HEK293 (cell line): ENCODE results near the gene PTPRN2.

Experiments
- CTCF ChIA-PET: fragments of 350-600 bp; formaldehyde crosslinking; extraction: SDS; loops from one replicate; lab custom pipeline; 2021; ENCODE audit warnings: antibody characterized with exemption; lab: Yijun Ruan, JAX
- POLR2A ChIA-PET: fragments of 300-600 bp; formaldehyde crosslinking; extraction: SDS; loops from one replicate; lab custom pipeline; 2020; ENCODE audit warnings: antibody characterized with exemption, inconsistent platforms; lab: Yijun Ruan, JAX
- H3K27ac ChIP-seq: fragments of 200-500 bp; sonication (Bioruptor generic); 2 replicates; pipeline ENCODE4 v1.5.1; 2014; ENCODE audit warnings: low read depth, low read length, control low read depth, inconsistent platforms; ENCODE audit errors: extremely low read depth
- H3K36me3 ChIP-seq, 2 experiments: fragments of 200-500 bp in 1 of 2; sonication (Bioruptor generic) in 1 of 2; 1 replicate in 1 of 2; 2 replicates in 1 of 2; pipeline ENCODE4 v1.5.1; 2014 to 2017; ENCODE audit warnings: inconsistent platforms in 2 of 2, low read length in 2 of 2; ENCODE audit not compliant: control insufficient read depth in 2 of 2, insufficient read depth in 1 of 2
- H3K4me1 ChIP-seq: fragments of 200-500 bp; sonication (Bioruptor generic); 2 replicates; pipeline ENCODE4 v1.5.1; 2014; ENCODE audit warnings: mild to moderate bottlenecking, low read length, inconsistent platforms; ENCODE audit not compliant: control insufficient read depth, insufficient read depth
- H3K4me3 ChIP-seq: 2 replicates; pipeline ENCODE4 v1.5.1; 2011; ENCODE audit warnings: low read depth, mild to moderate bottlenecking, control low read depth, low read length, moderate library complexity
- H3K9me3 ChIP-seq: fragments of 200-500 bp; sonication (Bioruptor generic); 2 replicates; pipeline ENCODE4 v1.5.1; 2014; ENCODE audit warnings: low read depth, low read length, inconsistent platforms; ENCODE audit not compliant: control insufficient read depth, insufficient read depth
- GLI4 ChIP-seq: fragments of 450-650 bp; formaldehyde crosslinking; IDR thresholded peaks from 2 replicates; pipeline ENCODE4 v1.5.1; 2016; ENCODE audit warnings: missing biosample characterization, missing genetic modification characterization
- GLIS2 ChIP-seq: fragments of 450-650 bp; formaldehyde crosslinking; IDR thresholded peaks from 2 replicates; pipeline ENCODE4 v1.5.1; 2016; ENCODE audit warnings: missing biosample characterization, missing genetic modification characterization
- KLF8 ChIP-seq: fragments of 450-650 bp; formaldehyde crosslinking; IDR thresholded peaks from 2 replicates; pipeline ENCODE4 v1.5.1; 2016; ENCODE audit warnings: missing biosample characterization, missing genetic modification characterization
- PRDM6 ChIP-seq: fragments of 450-650 bp; formaldehyde crosslinking; IDR thresholded peaks from 2 replicates; pipeline ENCODE4 v1.5.1; 2017; ENCODE audit warnings: missing biosample characterization, missing genetic modification characterization
- TRIM28 ChIP-seq: IDR thresholded peaks from 2 replicates; pipeline ENCODE4 v1.6.1; 2011; ENCODE audit warnings: low read length, control low read depth, borderline replicate concordance
- WT1 ChIP-seq: fragments of 450-650 bp; formaldehyde crosslinking; IDR thresholded peaks from 2 replicates; pipeline ENCODE4 v1.5.1; 2016; ENCODE audit warnings: missing biosample characterization, missing genetic modification characterization
- ZFP41 ChIP-seq: fragments of 450-650 bp; formaldehyde crosslinking; IDR thresholded peaks from 2 replicates; pipeline ENCODE4 v1.5.1; 2016; ENCODE audit warnings: missing biosample characterization, missing genetic modification characterization, borderline replicate concordance
- ZNF2 ChIP-seq: fragments of 450-650 bp; formaldehyde crosslinking; IDR thresholded peaks from 2 replicates; pipeline ENCODE4 v1.5.1; 2016; ENCODE audit warnings: missing biosample characterization, missing genetic modification characterization
- ZNF214 ChIP-seq: fragments of 450-650 bp; formaldehyde crosslinking; IDR thresholded peaks from 2 replicates; pipeline ENCODE4 v1.5.1; 2017; ENCODE audit warnings: missing biosample characterization, mild to moderate bottlenecking, missing genetic modification characterization, borderline replicate concordance
- ZNF23 ChIP-seq: fragments of 450-650 bp; formaldehyde crosslinking; IDR thresholded peaks from 2 replicates; pipeline ENCODE4 v1.5.1; 2016; ENCODE audit warnings: missing biosample characterization, missing genetic modification characterization, borderline replicate concordance
- ZNF24 ChIP-seq: fragments of 450-650 bp; formaldehyde crosslinking; IDR thresholded peaks from 2 replicates; pipeline ENCODE4 v1.5.1; 2016; ENCODE audit warnings: missing biosample characterization, missing genetic modification characterization
- ZNF266 ChIP-seq: fragments of 450-650 bp; formaldehyde crosslinking; IDR thresholded peaks from 2 replicates; pipeline ENCODE4 v1.5.1; 2016; ENCODE audit warnings: missing biosample characterization, missing genetic modification characterization, low read depth
- ZNF292 ChIP-seq: fragments of 450-650 bp; formaldehyde crosslinking; IDR thresholded peaks from 2 replicates; pipeline ENCODE4 v1.5.1; 2016; ENCODE audit warnings: low read depth, missing biosample characterization, missing genetic modification characterization, borderline replicate concordance
- ZNF302 ChIP-seq: fragments of 450-650 bp; formaldehyde crosslinking; IDR thresholded peaks from 2 replicates; pipeline ENCODE4 v1.5.1; 2016; ENCODE audit warnings: missing biosample characterization, missing genetic modification characterization, low read depth
- ZNF335 ChIP-seq: fragments of 450-650 bp; formaldehyde crosslinking; conservative IDR thresholded peaks from 2 replicates; pipeline ENCODE4 v1.5.1; 2016; ENCODE audit warnings: missing biosample characterization, missing genetic modification characterization
- ZNF354C ChIP-seq: fragments of 450-650 bp; formaldehyde crosslinking; IDR thresholded peaks from 2 replicates; pipeline ENCODE4 v1.5.1; 2016; ENCODE audit warnings: missing biosample characterization, missing genetic modification characterization, low read depth, borderline replicate concordance
- ZNF416 ChIP-seq: fragments of 450-650 bp; formaldehyde crosslinking; IDR thresholded peaks from 2 replicates; pipeline ENCODE4 v1.5.1; 2016; ENCODE audit warnings: missing biosample characterization, missing genetic modification characterization
- ZNF426 ChIP-seq: fragments of 450-650 bp; formaldehyde crosslinking; IDR thresholded peaks from 2 replicates; pipeline ENCODE4 v1.5.1; 2017; ENCODE audit warnings: missing biosample characterization, missing genetic modification characterization, mild to moderate bottlenecking, inconsistent platforms, moderate library complexity
- ZNF510 ChIP-seq: fragments of 450-650 bp; formaldehyde crosslinking; IDR thresholded peaks from 2 replicates; pipeline ENCODE4 v1.5.1; 2018; ENCODE audit warnings: mild to moderate bottlenecking, missing genetic modification characterization, missing biosample characterization; ENCODE audit not compliant: insufficient replicate concordance
- ZNF513 ChIP-seq: fragments of 450-650 bp; IDR thresholded peaks from 2 replicates; pipeline ENCODE4 v1.5.1; 2018; ENCODE audit warnings: missing biosample characterization, missing genetic modification characterization
- ZNF580 ChIP-seq: fragments of 450-650 bp; formaldehyde crosslinking; IDR thresholded peaks from 2 replicates; pipeline ENCODE4 v1.5.1; 2016; ENCODE audit warnings: missing biosample characterization, missing genetic modification characterization
- ZNF610 ChIP-seq: fragments of 450-650 bp; formaldehyde crosslinking; IDR thresholded peaks from 2 replicates; pipeline ENCODE4 v1.5.1; 2016; ENCODE audit warnings: missing biosample characterization, missing genetic modification characterization, borderline replicate concordance
- ZNF621 ChIP-seq: fragments of 450-650 bp; formaldehyde crosslinking; IDR thresholded peaks from 2 replicates; pipeline ENCODE4 v1.5.1; 2017; ENCODE audit warnings: missing biosample characterization, missing genetic modification characterization
- ZNF624 ChIP-seq: fragments of 450-650 bp; formaldehyde crosslinking; IDR thresholded peaks from 2 replicates; pipeline ENCODE4 v1.5.1; 2017; ENCODE audit warnings: missing biosample characterization, missing genetic modification characterization
- ZNF707 ChIP-seq: fragments of 450-650 bp; formaldehyde crosslinking; IDR thresholded peaks from 2 replicates; pipeline ENCODE4 v1.5.1; 2016; ENCODE audit warnings: missing biosample characterization, missing genetic modification characterization
- ZNF76 ChIP-seq: fragments of 450-650 bp; formaldehyde crosslinking; IDR thresholded peaks from 2 replicates; pipeline ENCODE4; 2016; ENCODE audit warnings: low read depth, missing biosample characterization, missing genetic modification characterization, borderline replicate concordance
- ZNF776 ChIP-seq: fragments of 450-650 bp; formaldehyde crosslinking; IDR thresholded peaks from 2 replicates; pipeline ENCODE4 v1.5.0; 2017; ENCODE audit warnings: missing biosample characterization, missing genetic modification characterization, borderline replicate concordance
- ZNF830 ChIP-seq: fragments of 450-650 bp; IDR thresholded peaks from 2 replicates; pipeline ENCODE4 v1.5.0; 2018; ENCODE audit warnings: missing biosample characterization, missing genetic modification characterization, low read depth, mild to moderate bottlenecking, moderate library complexity
- ZSCAN5A ChIP-seq: fragments of 450-650 bp; formaldehyde crosslinking; IDR thresholded peaks from 2 replicates; pipeline ENCODE4 v1.5.1; 2016; ENCODE audit warnings: missing biosample characterization, missing genetic modification characterization

The PTPRN2 gene

GRCh38 chr7:157635148-157635500, 952.5 kb downstream of the PTPRN2 start (continued):
- TF ChIP-seq ZNF776 (tag by site-specific recombination) (no peak), ZNF610 (no peak), TRIM28 (no peak), GLI4 (no peak), ZSCAN5A (tag by site-specific recombination) (no peak)
- TF ChIP-seq, all 188 proteins: peak for 0

GRCh38 chr7:157634401-157635147, 953.0 kb downstream of the PTPRN2 start:
- POLR2A ChIA-PET, result no interaction called here
- CTCF ChIA-PET, result no interaction called here
- Histone ChIP-seq H3K4me3 (no peak overlapping the region), H3K27ac (no peak overlapping the region)
- no peak for TF ChIP-seq WT1 (tag by site-specific recombination)
- no peak for TF ChIP-seq ZNF214
- no peak for TF ChIP-seq ZNF23 (tag by site-specific recombination)
- no peak for TF ChIP-seq ZNF830 (tag by site-specific recombination)
- TF ChIP-seq GLIS2 (tag by site-specific recombination), result no peak
- TF ChIP-seq ZNF580, result no peak
- TF ChIP-seq, all 188 proteins: peak for 0
- Histone ChIP-seq H3K36me3 (no peaks in the 10 kb centered on the region), H3K4me1 (no peaks in the 10 kb centered on the region), H3K9me3 (no peaks in the 10 kb centered on the region)

GRCh38 chr7:157633465-157634185, 954.0 kb downstream of the PTPRN2 start:
- no peak overlapping the region for H3K27ac ChIP-seq
- no peak for TF ChIP-seq ZNF302 (tag by site-specific recombination)
- TF ChIP-seq ZNF266 (tag by site-specific recombination), result no peak
- no peak for TF ChIP-seq ZNF23 (tag by site-specific recombination)
- TF ChIP-seq ZFP41 (tag by site-specific recombination), result no peak
- TF ChIP-seq ZNF76 (tag by site-specific recombination), result no peak
- no peak for TF ChIP-seq ZNF292 (tag by site-specific recombination)
- TF ChIP-seq ZNF513 (tag by site-specific recombination), result no peak
- TF ChIP-seq ZNF707 (tag by site-specific recombination), result no peak
- TF ChIP-seq ZNF624 (tag by site-specific recombination), result no peak
- TF ChIP-seq ZNF416, result no peak
- TF ChIP-seq KLF8 (tag by site-specific recombination), result no peak
- TF ChIP-seq ZNF354C (tag by site-specific recombination), result no peak
- TF ChIP-seq ZNF426 (tag by site-specific recombination), result no peak
- no peak for TF ChIP-seq PRDM6 (tag by site-specific recombination)
- no peak for TF ChIP-seq ZNF2 (tag by site-specific recombination)
- TF ChIP-seq ZNF510 (tag by site-specific recombination), result no peak
- no peak for TF ChIP-seq ZNF335 (tag by site-specific recombination)
- no peak for TF ChIP-seq ZNF621 (tag by site-specific recombination)
- TF ChIP-seq ZNF24 (tag by site-specific recombination), result no peak
- H3K4me3 ChIP-seq, result no peak overlapping the region
- POLR2A ChIA-PET, result no interaction called here
- H3K9me3 ChIP-seq, result no peaks in the 10 kb centered on the region
- no peaks in the 10 kb centered on the region for H3K36me3 ChIP-seq
- CTCF ChIA-PET, result no interaction called here
- H3K4me1 ChIP-seq, result no peaks in the 10 kb centered on the region
